ENCODE data around the gene PRKD1. TPM values are rescaled to one million over a fixed set of nuclear protein-coding genes. Genes with fewer than 3 reads are reported as not detected.

Gene PRKD1
- total RNA-seq, 1 experiment from 2014 or later, result 1.2 TPM

DNA sequence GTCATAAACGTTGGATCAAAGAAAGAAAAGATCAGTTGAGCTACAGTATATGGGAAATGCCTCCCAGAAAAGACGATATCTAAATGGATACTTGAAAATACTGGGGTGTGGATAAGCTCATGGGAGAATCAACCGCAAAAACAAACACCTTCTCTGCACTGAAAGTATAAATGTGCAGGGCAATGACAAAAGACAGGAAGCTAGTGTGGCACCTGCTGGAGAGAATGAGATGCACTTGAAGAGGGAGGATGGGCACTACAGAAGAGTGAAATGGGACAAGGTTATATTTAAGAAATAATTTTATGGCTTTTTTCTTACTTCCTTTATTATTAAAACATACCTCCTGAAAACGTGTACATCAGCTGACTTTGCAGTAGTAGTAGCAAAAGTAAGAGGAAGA is 153.7 kb downstream of the PRKD1 start:
- H3K4me2 ChIP-seq (ENCODE audit: low read length), result no peak overlapping the region
- no peak for DNase-seq
- H4K20me1 ChIP-seq (ENCODE audit: low read length), result no peaks in the 10 kb centered on the region
- H3K9ac ChIP-seq (ENCODE audit: low read length), result no peak overlapping the region
- H3K79me2 ChIP-seq (ENCODE audit: low read length), result no peaks in the 10 kb centered on the region
- H3K27me3 ChIP-seq (ENCODE audit: low read length), result no peaks in the 10 kb centered on the region
- no peaks in the 10 kb centered on the region for H3K36me3 ChIP-seq (ENCODE audit: low read depth, low read length)
- H3K9me3 ChIP-seq (ENCODE audit: low read length), result no peaks in the 10 kb centered on the region
- no peak for ATAC-seq
- no TSS peak for BruUV-seq (replicated peaks)
- no peak overlapping the region for H3K27ac ChIP-seq (ENCODE audit: low read length)
- ChIA-PET POLR2A (ENCODE audit: unreplicated experiment) (no interaction called here), CTCF (no interaction called here)
- H3F3A ChIP-seq (ENCODE audit: low read length, unreplicated experiment), result no peaks in the 10 kb centered on the region
- H3K9me2 ChIP-seq (replicated peaks; ENCODE audit: low read length), result no peaks in the 10 kb centered on the region
- H3K4me3 ChIP-seq (ENCODE audit: low read length), result no peak overlapping the region
- H2AFZ ChIP-seq (ENCODE audit: low read length), result no peak overlapping the region
- TF ChIP-seq EZH2phosphoT487 (IDR thresholded peaks at IDR 0.05; ENCODE audit: borderline replicate concordance, low read length), result no peak
- TF ChIP-seq, protein P1, sequence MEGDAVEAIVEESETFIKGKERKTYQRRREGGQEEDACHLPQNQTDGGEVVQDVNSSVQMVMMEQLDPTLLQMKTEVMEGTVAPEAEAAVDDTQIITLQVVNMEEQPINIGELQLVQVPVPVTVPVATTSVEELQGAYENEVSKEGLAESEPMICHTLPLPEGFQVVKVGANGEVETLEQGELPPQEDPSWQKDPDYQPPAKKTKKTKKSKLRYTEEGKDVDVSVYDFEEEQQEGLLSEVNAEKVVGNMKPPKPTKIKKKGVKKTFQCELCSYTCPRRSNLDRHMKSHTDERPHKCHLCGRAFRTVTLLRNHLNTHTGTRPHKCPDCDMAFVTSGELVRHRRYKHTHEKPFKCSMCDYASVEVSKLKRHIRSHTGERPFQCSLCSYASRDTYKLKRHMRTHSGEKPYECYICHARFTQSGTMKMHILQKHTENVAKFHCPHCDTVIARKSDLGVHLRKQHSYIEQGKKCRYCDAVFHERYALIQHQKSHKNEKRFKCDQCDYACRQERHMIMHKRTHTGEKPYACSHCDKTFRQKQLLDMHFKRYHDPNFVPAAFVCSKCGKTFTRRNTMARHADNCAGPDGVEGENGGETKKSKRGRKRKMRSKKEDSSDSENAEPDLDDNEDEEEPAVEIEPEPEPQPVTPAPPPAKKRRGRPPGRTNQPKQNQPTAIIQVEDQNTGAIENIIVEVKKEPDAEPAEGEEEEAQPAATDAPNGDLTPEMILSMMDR (conservative IDR thresholded peaks at IDR 0.05; ENCODE audit: low read depth, low read length), result no peak
- no peaks in the 10 kb centered on the region for H3K4me1 ChIP-seq (ENCODE audit: insufficient read depth, low read length)
- intact Hi-C loops (cut with micrococcal nuclease), result no loop called here

DNA sequence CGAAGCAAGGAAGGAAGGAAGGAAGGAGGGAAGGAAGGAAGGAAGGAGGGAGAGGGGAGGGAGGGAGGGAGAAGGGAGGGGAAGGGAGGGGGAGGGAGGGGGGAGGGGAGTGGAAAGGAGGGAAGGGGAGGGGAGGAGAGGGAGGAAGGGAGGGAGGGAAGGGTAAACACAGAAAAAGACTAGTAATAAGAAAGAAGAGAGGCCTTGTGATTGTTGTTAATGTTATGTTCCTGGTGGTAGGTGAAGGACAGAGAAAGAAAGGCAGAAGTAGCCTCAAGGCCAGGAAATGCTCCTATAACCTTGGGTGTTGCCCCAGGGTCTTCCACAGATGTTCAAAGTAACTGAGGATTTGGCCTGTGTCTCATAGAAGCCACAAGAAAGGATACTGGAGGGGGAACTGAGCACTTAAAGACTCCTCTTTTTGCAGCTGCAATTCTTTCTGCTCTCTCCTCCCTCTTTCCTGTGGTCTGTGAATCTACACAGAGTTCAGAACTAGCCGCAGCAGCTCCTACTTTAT is 164.2 kb downstream of the PRKD1 start:
- no TSS peak for BruUV-seq (replicated peaks)
- CTCF ChIA-PET, result interaction anchor here (0.6 kb wide), 1 partner anchor 51 kb away, joined by 5 read pairs; no protein-coding TSS in a partner anchor

DNA sequence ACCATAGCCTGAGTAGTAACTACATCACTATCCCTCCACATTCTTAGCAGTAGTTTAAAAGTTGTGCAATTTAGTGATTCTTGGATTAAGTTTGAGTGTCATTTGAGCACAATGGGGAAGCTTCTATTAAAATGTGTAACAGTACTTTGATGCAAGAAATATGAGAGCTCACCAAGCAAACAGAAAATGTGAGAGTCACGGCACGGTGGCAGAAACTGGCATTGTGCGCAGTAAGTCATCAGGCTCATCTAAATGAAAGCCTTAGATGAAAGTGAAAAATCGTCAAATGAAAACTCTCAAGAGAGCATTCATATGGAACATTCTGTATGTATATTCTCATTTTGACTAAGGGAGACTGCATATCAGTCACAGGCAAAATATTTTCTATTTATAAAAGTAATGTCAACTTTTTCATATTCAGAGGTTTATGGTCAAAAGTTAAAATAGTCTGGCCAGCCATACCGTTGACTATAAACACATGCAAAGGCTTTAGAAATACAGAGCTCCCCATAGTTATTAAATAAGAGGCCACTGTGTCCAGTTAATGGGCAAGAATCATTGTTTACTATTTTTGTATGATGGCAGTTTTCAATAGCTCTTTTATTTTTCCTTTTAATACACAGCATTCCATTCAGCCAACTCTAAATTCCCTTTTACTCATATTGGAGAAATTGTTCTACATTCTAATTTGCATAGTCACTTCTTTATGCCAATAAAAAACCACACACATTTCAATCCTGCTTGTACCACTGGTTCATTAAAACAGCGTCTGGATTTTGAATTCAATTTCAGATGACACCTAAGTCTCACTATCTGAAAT is 167.9 kb downstream of the PRKD1 start:
- Histone ChIP-seq H3K27me3 (ENCODE audit: low read length) (no peaks in the 10 kb centered on the region), H3K27ac (ENCODE audit: low read length) (no peak overlapping the region), H3K4me2 (ENCODE audit: low read length) (no peak overlapping the region), H2AFZ (ENCODE audit: low read length) (no peak overlapping the region), H3K4me3 (ENCODE audit: low read length) (no peak overlapping the region), H3K4me1 (ENCODE audit: insufficient read depth, low read length) (no peaks in the 10 kb centered on the region), H3K9ac (ENCODE audit: low read length) (no peak overlapping the region), H3K9me2 (replicated peaks; ENCODE audit: low read length) (no peaks in the 10 kb centered on the region), H3F3A (ENCODE audit: low read length, unreplicated experiment) (no peaks in the 10 kb centered on the region), H3K79me2 (ENCODE audit: low read length) (no peaks in the 10 kb centered on the region), H3K9me3 (ENCODE audit: low read length) (no peaks in the 10 kb centered on the region), H4K20me1 (ENCODE audit: low read length) (no peaks in the 10 kb centered on the region), H3K36me3 (ENCODE audit: low read depth, low read length) (no peaks in the 10 kb centered on the region)
- intact Hi-C loops (cut with micrococcal nuclease), result no loop called here
- no peak for DNase-seq
- no peak for TF ChIP-seq EZH2phosphoT487 (IDR thresholded peaks at IDR 0.05; ENCODE audit: borderline replicate concordance, low read length)
- TF ChIP-seq, protein P1 (conservative IDR thresholded peaks at IDR 0.05; ENCODE audit: low read depth, low read length), result no peak
- no peak for TF ChIP-seq EZH2 (IDR thresholded peaks at IDR 0.05; ENCODE audit: low read length, unreplicated experiment)
- no TSS peak for BruUV-seq (replicated peaks)
- ChIA-PET POLR2A (ENCODE audit: unreplicated experiment) (no interaction called here), CTCF (no interaction called here)
- ATAC-seq, result no peak

More for the DNA sequence above, 164.2 kb downstream of the PRKD1 start:
- H3K9me2 ChIP-seq (replicated peaks; ENCODE audit: low read length), result no peaks in the 10 kb centered on the region
- POLR2A ChIA-PET (ENCODE audit: unreplicated experiment), result no interaction called here
- ATAC-seq, result no peak
- no peak overlapping the region for H3K27ac ChIP-seq (ENCODE audit: low read length)
- no peaks in the 10 kb centered on the region for H4K20me1 ChIP-seq (ENCODE audit: low read length)
- intact Hi-C loops (cut with micrococcal nuclease), result no loop called here
- DNase-seq, result no peak
- no peaks in the 10 kb centered on the region for H3K4me1 ChIP-seq (ENCODE audit: insufficient read depth, low read length)
- H3F3A ChIP-seq (ENCODE audit: low read length, unreplicated experiment), result no peaks in the 10 kb centered on the region
- no peak for TF ChIP-seq EZH2phosphoT487 (IDR thresholded peaks at IDR 0.05; ENCODE audit: borderline replicate concordance, low read length)
- TF ChIP-seq EZH2 (IDR thresholded peaks at IDR 0.05; ENCODE audit: low read length, unreplicated experiment), result no peak
- TF ChIP-seq, protein P1 (conservative IDR thresholded peaks at IDR 0.05; ENCODE audit: low read depth, low read length), result no peak
- H3K27me3 ChIP-seq (ENCODE audit: low read length), result no peaks in the 10 kb centered on the region
- no peak overlapping the region for H3K4me3 ChIP-seq (ENCODE audit: low read length)
- H2AFZ ChIP-seq (ENCODE audit: low read length), result no peak overlapping the region
- H3K9me3 ChIP-seq (ENCODE audit: low read length), result no peaks in the 10 kb centered on the region
- H3K36me3 ChIP-seq (ENCODE audit: low read depth, low read length), result no peaks in the 10 kb centered on the region
- no peak overlapping the region for H3K4me2 ChIP-seq (ENCODE audit: low read length)
- no peak overlapping the region for H3K9ac ChIP-seq (ENCODE audit: low read length)
- H3K79me2 ChIP-seq (ENCODE audit: low read length), result no peaks in the 10 kb centered on the region
